Liver (tissue), 3 donors: Measurements from ENCODE around the gene GRIN2C.

ENCODE experiments used
- CTCF ChIP-seq: fragments of 150-350 bp; IDR thresholded peaks from 2 replicates; pipeline ENCODE4 v1.5.1; 2017; ENCODE audit warnings: improper control_type of control experiment, low read depth, low read length; ENCODE audit not compliant: missing input control
- EGR1 ChIP-seq, 2 donors: IDR thresholded peaks; 2 replicates each; pipeline ENCODE4 v1.6.1; 2016 to 2018; ENCODE audit warnings: antibody characterized with exemption in 2 of 2, low read depth in 2 of 2
- GABPA ChIP-seq, 2 donors: IDR thresholded peaks in 1 of 2; conservative IDR thresholded peaks in 1 of 2; 2 replicates each; pipeline ENCODE4 v1.6.1; 2016; ENCODE audit warnings: antibody characterized with exemption in 2 of 2, mild to moderate bottlenecking in 1 of 2, moderate library complexity in 1 of 2
- JUND ChIP-seq, 2 donors: IDR thresholded peaks; 2 replicates each; pipeline ENCODE4 v1.6.1; 2016; ENCODE audit warnings: antibody characterized with exemption in 2 of 2
- MAX ChIP-seq: IDR thresholded peaks from 2 replicates; pipeline ENCODE4 v1.6.1; 2016; ENCODE audit warnings: antibody characterized with exemption
- NR2F2 ChIP-seq: IDR thresholded peaks from 2 replicates; pipeline ENCODE4 v1.6.1; 2016; ENCODE audit warnings: antibody characterized with exemption
- RAD21 ChIP-seq, 2 donors: IDR thresholded peaks; 2 replicates each; pipeline ENCODE4 v1.6.1; 2016; ENCODE audit warnings: antibody characterized with exemption in 2 of 2, mild to moderate bottlenecking in 2 of 2
- REST ChIP-seq: IDR thresholded peaks from 2 replicates; pipeline ENCODE4 v1.6.1; 2016; ENCODE audit warnings: antibody characterized with exemption, mild to moderate bottlenecking
- SP1 ChIP-seq: IDR thresholded peaks from 2 replicates; pipeline ENCODE4 v1.6.1; 2018; ENCODE audit warnings: antibody characterized with exemption, mild to moderate bottlenecking
- TAF1 ChIP-seq: conservative IDR thresholded peaks from 2 replicates; pipeline ENCODE4 v1.6.1; 2016; ENCODE audit warnings: antibody characterized with exemption, mild to moderate bottlenecking
- YY1 ChIP-seq: IDR thresholded peaks from 2 replicates; pipeline ENCODE4 v1.6.1; 2016; ENCODE audit warnings: antibody characterized with exemption, mild to moderate bottlenecking
- ZBTB33 ChIP-seq: IDR thresholded peaks from 2 replicates; pipeline ENCODE4 v1.6.1; 2016; ENCODE audit warnings: antibody characterized with exemption
- donor health status: healthy.
- donor health status: healthy.

GRCh38 chr17:74812109-74813009, 47.3 kb downstream of the GRIN2C start:
- TF ChIP-seq JUND (IDR thresholded peaks at IDR 0.05) (no peak), CTCF (no peak), NR2F2 (no peak), REST (no peak), MAX (no peak), RAD21 (IDR thresholded peaks at IDR 0.05) (no peak), YY1 (no peak), GABPA (IDR thresholded peaks at IDR 0.05 in 1 of 2, conservative IDR thresholded peaks at IDR 0.05 in 1 of 2) (no peak), SP1 (no peak), TAF1 (no peak), EGR1 (IDR thresholded peaks at IDR 0.05; ENCODE audit: low read depth in 2 of 2) (no peak), ZBTB33 (no peak)
